Osteoblast (primary cell): ENCODE results near the gene LUC7L3. TPM values are rescaled to one million over a fixed set of nuclear protein-coding genes. Genes with fewer than 3 reads are reported as not detected.

Source experiments
- DNase-seq: peaks from one replicate; pipeline ENCODE4 v3.0.0; 2011; ENCODE audit warnings: low spot score, mixed read lengths; ENCODE audit not compliant: insufficient read length; ENCODE audit errors: missing footprints
- H2AFZ ChIP-seq: 2 replicates; pipeline ENCODE4 v1.6.0; 2011; ENCODE audit warnings: mild to moderate bottlenecking, low read length
- H3K27ac ChIP-seq: 2 replicates; pipeline ENCODE4 v1.5.1; 2011; ENCODE audit warnings: mild to moderate bottlenecking, low read depth, low read length, moderate library complexity
- H3K27me3 ChIP-seq: 2 replicates; pipeline ENCODE4 v1.6.0; 2012; ENCODE audit warnings: mild to moderate bottlenecking, control low read depth, inconsistent platforms, low read length, moderate library complexity; ENCODE audit not compliant: insufficient read depth
- H3K36me3 ChIP-seq: 2 replicates; pipeline ENCODE4 v1.5.1; 2011; ENCODE audit warnings: mild to moderate bottlenecking, low read length, control low read depth, moderate library complexity; ENCODE audit not compliant: insufficient read depth
- H3K4me1 ChIP-seq: 2 replicates; pipeline ENCODE4 v1.5.1; 2011; ENCODE audit warnings: mild to moderate bottlenecking, low read length, control low read depth, moderate library complexity; ENCODE audit not compliant: insufficient read depth
- H3K4me2 ChIP-seq: 2 replicates; pipeline ENCODE4 v1.6.0; 2011; ENCODE audit warnings: mild to moderate bottlenecking, low read length; ENCODE audit not compliant: insufficient read depth
- H3K4me3 ChIP-seq: fragments of 200-600 bp; sonication (generic); 3 replicates; pipeline ENCODE4 v1.5.1; 2012; ENCODE audit warnings: mild to moderate bottlenecking, low read length, inconsistent platforms; ENCODE audit not compliant: insufficient read depth
- H3K79me2 ChIP-seq: 2 replicates; pipeline ENCODE4 v1.6.0; 2012; ENCODE audit warnings: mild to moderate bottlenecking, low read length, control low read depth, inconsistent platforms; ENCODE audit not compliant: insufficient read depth
- H3K9me3 ChIP-seq: 2 replicates; pipeline ENCODE4 v1.5.1; 2011; ENCODE audit warnings: low read depth, low read length, control low read depth
- H4K20me1 ChIP-seq: 2 replicates; pipeline ENCODE4 v1.6.0; 2012; ENCODE audit warnings: mild to moderate bottlenecking, low read length, control low read depth; ENCODE audit not compliant: insufficient read depth
- CTCF ChIP-seq: IDR thresholded peaks from 2 replicates; pipeline ENCODE4 v1.5.1; 2011; ENCODE audit warnings: mild to moderate bottlenecking, low read depth, low read length, moderate library complexity; ENCODE audit errors: extremely low read depth
- total RNA-seq: library from RNA; depleted of rRNA; stranded (reverse); fragments of >200 nt; gene quantifications from 2 replicates; pipeline ENCODE4 v1.2.3, GENCODE V29; 2012

The LUC7L3 gene
- total RNA-seq, 1 donor: 34.7 TPM

- Histone ChIP-seq H3K36me3 (peaks cover 12% of the 10 kb centered on the region), H2AFZ (no peak overlapping the region), H3K4me3 (no peak overlapping the region), H3K9me3 (no peaks in the 10 kb centered on the region), H3K4me1 (peaks cover 65% of the 10 kb centered on the region), H3K27me3 (no peaks in the 10 kb centered on the region), H3K79me2 (no peaks in the 10 kb centered on the region), H4K20me1 (peaks cover 3% of the 10 kb centered on the region), H3K4me2 (no peak overlapping the region), H3K27ac (no peak overlapping the region)
- no peak for DNase-seq
- TF ChIP-seq CTCF: no peak
Measured at GRCh38 chr17:50689956-50690886, 29.2 kb upstream of the LUC7L3 start.

GRCh38 chr17:50690887-50691549 lies 28.4 kb upstream of the LUC7L3 start:
- Histone ChIP-seq H3K4me1 (peaks cover 65% of the 10 kb centered on the region), H3K4me2 (no peak overlapping the region), H3K4me3 (no peak overlapping the region), H3K9me3 (no peaks in the 10 kb centered on the region), H2AFZ (no peak overlapping the region), H3K79me2 (no peaks in the 10 kb centered on the region), H3K36me3 (peaks cover 20% of the 10 kb centered on the region), H3K27me3 (no peaks in the 10 kb centered on the region), H3K27ac (no peak overlapping the region), H4K20me1 (peaks cover 3% of the 10 kb centered on the region)
- no peak for DNase-seq
- TF ChIP-seq CTCF: no peak

GRCh38 chr17:50691550-50692447 lies 27.6 kb upstream of the LUC7L3 start:
- peaks cover 3% of the 10 kb centered on the region for H4K20me1 ChIP-seq
- peaks cover 28% of the 10 kb centered on the region for H3K36me3 ChIP-seq
- no peak for TF ChIP-seq CTCF
- H3K4me3 ChIP-seq: no peak overlapping the region
- H3K4me1 ChIP-seq: peaks cover 57% of the 10 kb centered on the region
- no peak overlapping the region for H3K4me2 ChIP-seq
- H3K27me3 ChIP-seq: no peaks in the 10 kb centered on the region
- no peak overlapping the region for H2AFZ ChIP-seq
- no peaks in the 10 kb centered on the region for H3K9me3 ChIP-seq
- no peak overlapping the region for H3K27ac ChIP-seq
- no peaks in the 10 kb centered on the region for H3K79me2 ChIP-seq
- no peak for DNase-seq
